Activated CD8-positive, alpha-beta memory T cell treated with anti-CD3 and anti-CD28 coated beads for 24 hours (primary cell): ENCODE measurements around the gene UPF3B.
"Not testable (repeated sequence)": the region's sequence is repeated elsewhere in the genome, so short reads cannot be mapped to it uniquely, and the experiment has no call there.

Source experiments
- DNase-seq: peaks from one replicate; pipeline ENCODE4 v3.0.0-alpha.2; 2020

UPF3B gene

GRCh38 chrX:119821703-119822102, 31.1 kb downstream of the UPF3B start:
- DNase-seq = not testable (repeated sequence)

DNA sequence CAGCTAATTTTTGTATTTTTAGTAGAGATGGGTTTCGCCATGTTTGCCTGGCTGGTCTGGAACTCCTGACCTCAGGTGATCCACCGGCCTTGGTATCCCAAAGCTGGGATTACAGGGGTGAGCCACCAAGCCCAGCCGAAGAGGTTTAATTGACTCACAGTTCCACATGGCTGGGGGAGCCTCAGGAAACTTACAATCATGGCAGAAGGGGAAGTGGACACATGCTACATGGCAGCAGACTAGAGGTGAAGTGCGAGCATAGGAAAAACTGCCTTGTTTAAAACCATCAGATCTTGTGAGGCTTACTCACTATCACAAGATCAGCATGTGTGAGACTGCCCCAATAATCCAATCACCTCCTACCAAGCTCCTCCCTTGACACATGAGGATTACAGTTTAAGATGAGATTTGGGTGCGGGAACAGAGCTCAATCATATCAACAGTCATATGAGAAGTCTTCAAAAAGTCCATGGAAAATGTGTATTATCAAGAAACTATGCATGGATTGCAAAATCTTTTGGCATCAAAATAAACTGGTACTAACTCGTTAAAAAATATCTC, 35.6 kb downstream of the UPF3B start:
- no peak for DNase-seq

- DNase-seq = no peak
Observed at GRCh38 chrX:119816300-119816699, 36.5 kb downstream of the UPF3B start.

GRCh38 chrX:119809185-119809666, 43.5 kb downstream of the UPF3B start:
- DNase-seq = no peak

DNA sequence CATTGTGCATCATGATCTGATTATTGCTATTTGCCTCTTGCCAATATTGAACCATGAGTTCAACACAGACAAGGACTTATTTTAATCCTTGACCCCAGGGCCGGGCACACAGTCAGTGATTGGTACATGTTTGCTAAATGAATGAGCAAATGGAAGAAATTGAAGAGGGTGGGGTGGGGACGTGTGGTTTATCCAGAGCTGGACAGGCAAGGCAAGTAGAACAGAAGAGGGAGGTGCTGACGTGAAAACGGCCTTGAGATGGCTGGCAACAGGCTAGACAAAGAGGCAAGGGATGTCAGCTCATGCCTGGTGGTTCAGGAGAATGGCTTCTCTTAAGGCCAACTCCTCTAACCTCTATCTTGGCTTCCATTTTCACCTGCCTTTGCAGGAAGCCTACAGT, 44.3 kb downstream of the UPF3B start:
- DNase-seq = not testable (repeated sequence)

GRCh38 chrX:119802546-119802945, 50.2 kb downstream of the UPF3B start:
- no peak for DNase-seq

GRCh38 chrX:119801253-119802221, 51.2 kb downstream of the UPF3B start:
- DNase-seq = no peak

- DNase-seq = peak; percentile 87
Observed at GRCh38 chrX:119791437-119792231, 61.1 kb downstream of the UPF3B start, which contains the start of gene RPL39. RPL39 (minus strand) TSS chrX:119791630; CDS start chrX:119791576, 54 bp downstream.

DNA sequence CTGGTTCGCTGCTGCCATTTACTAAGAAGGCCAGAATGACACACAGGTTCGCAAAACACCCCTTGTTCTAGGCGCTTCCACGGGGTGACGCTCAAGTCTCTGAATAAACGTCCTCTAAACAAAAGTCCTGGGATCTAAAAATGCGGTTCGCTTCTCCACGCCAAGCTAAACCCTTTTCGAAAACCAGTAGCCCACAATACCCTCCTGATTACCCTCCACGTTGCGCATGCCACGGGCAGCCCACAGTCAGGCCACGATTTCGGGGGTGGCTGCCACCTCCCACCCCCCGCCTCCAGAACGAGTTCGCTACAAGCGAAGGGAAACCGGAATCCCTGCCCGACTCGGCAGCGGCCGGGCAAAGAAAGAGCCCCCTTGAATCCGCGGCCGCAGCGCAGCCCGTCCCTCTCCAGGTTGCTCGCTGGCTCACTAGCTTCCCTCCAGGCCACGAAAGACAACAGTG, 61.8 kb downstream of the UPF3B start:
- DNase-seq = no peak

DNA sequence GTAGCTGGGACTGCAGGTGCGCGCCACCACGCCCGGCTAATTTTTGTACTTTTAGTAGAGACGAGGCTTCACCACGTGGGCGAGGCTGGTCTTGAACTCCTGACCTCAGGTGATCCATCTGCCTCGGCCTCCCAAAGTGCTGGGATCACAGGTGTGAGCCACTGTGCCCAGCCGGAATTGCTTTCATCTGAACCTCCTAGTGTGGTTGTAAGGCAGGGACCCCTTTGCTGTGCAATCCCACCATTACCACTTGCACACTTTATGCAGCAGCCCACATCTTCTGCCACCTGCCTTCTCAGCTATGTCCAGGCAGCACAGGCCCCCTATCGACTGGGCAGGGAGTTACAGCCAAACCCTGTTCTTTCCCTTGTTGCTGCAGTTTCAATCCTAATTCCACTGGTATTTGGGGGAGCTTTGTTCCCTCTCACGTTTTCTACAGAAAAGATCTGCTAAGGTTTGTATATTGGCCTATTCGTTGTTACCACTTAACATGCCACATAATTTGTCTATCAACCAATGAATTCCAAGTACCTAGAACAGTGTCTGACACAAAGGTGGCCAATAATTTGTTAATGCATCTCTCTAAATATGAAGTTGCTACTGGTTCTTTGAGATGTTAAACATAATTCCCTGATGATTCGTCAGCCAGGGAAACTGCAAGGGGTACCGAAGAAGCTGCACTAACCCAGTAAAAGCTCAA, 67.9 kb downstream of the UPF3B start:
- peak; percentile 70 for DNase-seq
